Measurements from ENCODE around the gene RAB9A.
A peak's percentile ranks its signal among the peaks of the same experiment; 100 is the strongest.
"Not testable (repeated sequence)": the region's sequence is repeated elsewhere in the genome, so short reads cannot be mapped to it uniquely, and the experiment has no call there.

The RAB9A gene

GRCh38 chrX:13667919-13668318, 21.0 kb upstream of the RAB9A start:
- no peaks in the 10 kb centered on the region for H3K9me2 ChIP-seq (ENCODE audit: low read depth, low read length)
- no peaks in the 10 kb centered on the region for H3K27me3 ChIP-seq (ENCODE audit: insufficient read depth, low read length)
- H3K4me2 ChIP-seq (ENCODE audit: low read length): no peak overlapping the region
- no peaks in the 10 kb centered on the region for H3K79me2 ChIP-seq (ENCODE audit: insufficient read depth, low read length)
- H3F3A ChIP-seq (ENCODE audit: insufficient read depth, low read length): no peaks in the 10 kb centered on the region
- TF ChIP-seq CTCF (IDR thresholded peaks at IDR 0.05; ENCODE audit: low read length) (no peak), EZH2 (IDR thresholded peaks at IDR 0.05; ENCODE audit: borderline replicate concordance, low read length) (no peak)
- no peak overlapping the region for H3K27ac ChIP-seq (ENCODE audit: low read depth, low read length, poor library complexity, severe bottlenecking)
- no peaks in the 10 kb centered on the region for H4K20me1 ChIP-seq (ENCODE audit: insufficient read depth, low read length)
- no peak overlapping the region for H3K9ac ChIP-seq (ENCODE audit: low read length)
- H3K9me3 ChIP-seq (ENCODE audit: low read length): no peaks in the 10 kb centered on the region
- peaks cover 10% of the 10 kb centered on the region for H3K36me3 ChIP-seq (ENCODE audit: insufficient read depth, low read length)
- H3K4me3 ChIP-seq (ENCODE audit: low read depth, low read length, poor library complexity, severe bottlenecking): no peak overlapping the region
- H3K4me1 ChIP-seq (ENCODE audit: insufficient read depth, low read length, severe bottlenecking): peaks cover 20% of the 10 kb centered on the region
- H2AFZ ChIP-seq (ENCODE audit: low read length): no peak overlapping the region

GRCh38 chrX:13669246-13669737, 19.6 kb upstream of the RAB9A start:
- Histone ChIP-seq H3K4me1 (ENCODE audit: insufficient read depth, low read length, severe bottlenecking) (peaks cover 18% of the 10 kb centered on the region), H3K4me2 (ENCODE audit: low read length) (peak overlapping the region; percentile 19; the same call in 1 of the 2 replicates), H2AFZ (ENCODE audit: low read length) (no peak overlapping the region)

GRCh38 chrX:13669755-13670154, 19.2 kb upstream of the RAB9A start:
- not testable (repeated sequence) for H4K20me1 ChIP-seq (ENCODE audit: insufficient read depth, low read length); H2AFZ ChIP-seq (ENCODE audit: low read length); H3K27ac ChIP-seq (ENCODE audit: low read depth, low read length, poor library complexity, severe bottlenecking); H3K4me3 ChIP-seq (ENCODE audit: low read depth, low read length, poor library complexity, severe bottlenecking); H3K27me3 ChIP-seq (ENCODE audit: insufficient read depth, low read length); H3K4me2 ChIP-seq (ENCODE audit: low read length); H3F3A ChIP-seq (ENCODE audit: insufficient read depth, low read length); H3K9ac ChIP-seq (ENCODE audit: low read length); H3K79me2 ChIP-seq (ENCODE audit: insufficient read depth, low read length); H3K9me2 ChIP-seq (ENCODE audit: low read depth, low read length); H3K9me3 ChIP-seq (ENCODE audit: low read length); H3K36me3 ChIP-seq (ENCODE audit: insufficient read depth, low read length)
- peaks cover 18% of the 10 kb centered on the region for H3K4me1 ChIP-seq (ENCODE audit: insufficient read depth, low read length, severe bottlenecking)

More at GRCh38 chrX:13669246-13669737, 19.6 kb upstream of the RAB9A start:
- Histone ChIP-seq H3K27me3 (ENCODE audit: insufficient read depth, low read length) (no peaks in the 10 kb centered on the region), H3K9me2 (ENCODE audit: low read depth, low read length) (no peaks in the 10 kb centered on the region), H3F3A (ENCODE audit: insufficient read depth, low read length) (no peaks in the 10 kb centered on the region), H3K36me3 (ENCODE audit: insufficient read depth, low read length) (no peaks in the 10 kb centered on the region; the same call in none of the 2 replicates), H3K9me3 (ENCODE audit: low read length) (no peaks in the 10 kb centered on the region), H3K27ac (ENCODE audit: low read depth, low read length, poor library complexity, severe bottlenecking) (no peak overlapping the region), H3K4me3 (ENCODE audit: low read depth, low read length, poor library complexity, severe bottlenecking) (no peak overlapping the region), H4K20me1 (ENCODE audit: insufficient read depth, low read length) (no peaks in the 10 kb centered on the region), H3K9ac (ENCODE audit: low read length) (no peak overlapping the region), H3K79me2 (ENCODE audit: insufficient read depth, low read length) (no peaks in the 10 kb centered on the region)
- TF ChIP-seq CTCF (IDR thresholded peaks at IDR 0.05; ENCODE audit: low read length): no peak
- no peak for TF ChIP-seq EZH2 (IDR thresholded peaks at IDR 0.05; ENCODE audit: borderline replicate concordance, low read length)

- no peaks in the 10 kb centered on the region for H3K27me3 ChIP-seq (ENCODE audit: insufficient read depth, low read length)
Observed at GRCh38 chrX:13670197-13670596, 18.7 kb upstream of the RAB9A start.

More at GRCh38 chrX:13670197-13670596, 18.7 kb upstream of the RAB9A start:
- TF ChIP-seq CTCF (IDR thresholded peaks at IDR 0.05; ENCODE audit: low read length) (no peak), EZH2 (IDR thresholded peaks at IDR 0.05; ENCODE audit: borderline replicate concordance, low read length) (no peak)
- no peaks in the 10 kb centered on the region for H3K9me3 ChIP-seq (ENCODE audit: low read length)
- no peaks in the 10 kb centered on the region for H3K9me2 ChIP-seq (ENCODE audit: low read depth, low read length)
- no peaks in the 10 kb centered on the region; the same call in 1 of the 2 replicates for H3K36me3 ChIP-seq (ENCODE audit: insufficient read depth, low read length)
- peaks cover 18% of the 10 kb centered on the region for H3K4me1 ChIP-seq (ENCODE audit: insufficient read depth, low read length, severe bottlenecking)
- H3K27ac ChIP-seq (ENCODE audit: low read depth, low read length, poor library complexity, severe bottlenecking): no peak overlapping the region
- no peak overlapping the region for H2AFZ ChIP-seq (ENCODE audit: low read length)
- H3K4me2 ChIP-seq (ENCODE audit: low read length): no peak overlapping the region
- H3F3A ChIP-seq (ENCODE audit: insufficient read depth, low read length): no peaks in the 10 kb centered on the region
- no peaks in the 10 kb centered on the region for H4K20me1 ChIP-seq (ENCODE audit: insufficient read depth, low read length)
- no peak overlapping the region for H3K9ac ChIP-seq (ENCODE audit: low read length)
- no peaks in the 10 kb centered on the region for H3K79me2 ChIP-seq (ENCODE audit: insufficient read depth, low read length)
- H3K4me3 ChIP-seq (ENCODE audit: low read depth, low read length, poor library complexity, severe bottlenecking): no peak overlapping the region

Measured in OCI-LY1 (cell line).